H1 (cell line): ENCODE results near the gene MOG. TPM values are rescaled to one million over a fixed set of nuclear protein-coding genes. Genes with fewer than 3 reads are reported as not detected.

ENCODE experiments used
- ATF3 ChIP-seq: IDR thresholded peaks from 2 replicates; pipeline ENCODE4 v1.6.1; 2011; ENCODE audit warnings: low read depth, mild to moderate bottlenecking, low read length; ENCODE audit not compliant: insufficient read depth
- GABPA ChIP-seq: IDR thresholded peaks from 2 replicates; pipeline ENCODE4 v1.6.1; 2011; ENCODE audit warnings: mild to moderate bottlenecking, low read length, moderate library complexity, borderline replicate concordance; ENCODE audit not compliant: insufficient read depth
- RAD21 ChIP-seq, 2 experiments: IDR thresholded peaks in 1 of 2; conservative IDR thresholded peaks in 1 of 2; 2 replicates each; pipeline ENCODE4 v1.6.1; 2011; ENCODE audit warnings: low read depth in 2 of 2, low read length in 2 of 2, improper control_type of control experiment in 1 of 2, inconsistent platforms in 1 of 2, mild to moderate bottlenecking in 1 of 2, moderate library complexity in 1 of 2
- SIN3A ChIP-seq, 2 experiments: IDR thresholded peaks in 1 of 2; conservative IDR thresholded peaks in 1 of 2; 2 replicates each; pipeline ENCODE4 v1.6.1; 2011 to 2012; ENCODE audit warnings: low read length in 2 of 2, improper control_type of control experiment in 1 of 2, low read depth in 1 of 2, mild to moderate bottlenecking in 1 of 2
- USF2 ChIP-seq: IDR thresholded peaks from 2 replicates; pipeline ENCODE4 v1.6.1; 2011; ENCODE audit warnings: low read length, improper control_type of control experiment
- polyA plus RNA-seq, 7 experiments: library from polyadenylated mRNA; depleted of rRNA in 3 of 7; stranded (reverse) in 5 of 7; unstranded in 2 of 7; fragments of >200 nt in 5 of 7; fragments of 200-250 nt in 2 of 7; gene quantifications; 1 replicate in 5 of 7; 2 replicates in 1 of 7; 4 replicates in 1 of 7; pipeline versions ENCODE4 v1.2.1 to v1.2.3, GENCODE V29; 2011 to 2013; ENCODE audit warnings: missing spikeins in 2 of 7, mixed read lengths in 2 of 7
- total RNA-seq: library from RNA; stranded (reverse); fragmentation: NEBNext Ultra II Directional; extraction: Animal tissue kit (Norgen Biotek cat#: 25700); gene quantifications from 2 replicates; pipeline ENCODE4 v1.2.1, GENCODE V29; 2021

MOG gene
- total and polyA plus RNA-seq, 2 of the 8 experiments (the other 6 are each of a cell fraction or from before 2014, with no cell fraction given), result 0.17 to 0.86 TPM

- TF ChIP-seq ATF3 (no peak), RAD21 (IDR thresholded peaks at IDR 0.05 in 1 of 2, conservative IDR thresholded peaks at IDR 0.05 in 1 of 2; ENCODE audit: low read depth in 2 of 2, low read length in 2 of 2) (peak; percentile 82 to 87), SIN3A (conservative IDR thresholded peaks at IDR 0.05 in 1 of 2, IDR thresholded peaks at IDR 0.05 in 1 of 2; ENCODE audit: low read depth in 1 of 2, low read length in 2 of 2) (0 out of 4 replicates have a peak, but pooled peaks of 1 of the 2 experiments have one; percentile 46), USF2 (0 out of 2 replicates have a peak, but pooled peaks have one; percentile 3), GABPA (peak; percentile 71; the same call in 1 of the 2 replicates)
Observed at GRCh38 chr6:29702519-29703103, 45.7 kb downstream of the MOG start (continued).
